ENCODE measurements around the gene GLS.
"Not testable (repeated sequence)": the region's sequence is repeated elsewhere in the genome, so short reads cannot be mapped to it uniquely, and the experiment has no call there.

GLS gene

DNA sequence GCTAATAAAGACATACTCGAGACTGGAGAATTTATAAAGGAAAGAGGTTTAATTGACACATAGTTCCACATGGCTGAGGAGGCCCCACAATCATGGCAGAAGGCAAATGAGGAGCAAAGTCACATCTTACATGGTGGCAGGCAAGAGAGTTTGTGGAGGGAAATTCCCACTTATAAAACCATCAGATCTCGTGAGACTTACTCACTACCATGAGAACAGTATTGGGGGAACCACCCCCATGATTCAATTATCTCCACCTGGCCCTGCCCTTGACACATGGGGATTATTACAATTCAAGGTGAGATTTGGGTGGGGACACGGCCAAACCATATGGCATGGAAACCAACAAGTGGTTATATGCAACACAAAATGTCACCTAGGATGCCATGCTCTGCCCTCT, 114.7 kb downstream of the GLS start:
- DNase-seq (ENCODE audit: low spot score), result not testable (repeated sequence)

GRCh38 chr2:190996338-190996946, 115.8 kb downstream of the GLS start:
- peak; percentile 68 for DNase-seq (ENCODE audit: low spot score)

DNA sequence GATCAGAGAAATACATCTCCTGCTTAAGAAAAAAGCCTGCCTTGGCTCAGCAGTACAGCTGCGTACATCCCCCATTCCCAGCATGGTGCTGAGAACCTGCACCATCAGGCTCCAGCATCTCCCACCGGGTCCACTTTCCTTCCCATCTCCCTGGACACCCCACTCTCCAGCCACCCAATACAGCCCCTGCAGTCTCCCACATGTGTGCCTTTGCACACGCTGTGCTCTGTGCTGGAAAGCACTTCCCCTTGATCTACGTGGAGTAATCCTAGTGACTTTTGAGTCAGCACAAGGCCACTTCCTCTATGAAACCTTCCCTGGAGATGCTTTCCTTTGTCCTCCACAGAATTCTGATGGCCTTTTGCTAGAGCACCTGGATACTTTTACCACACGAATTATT, 116.3 kb downstream of the GLS start:
- no peak for DNase-seq (ENCODE audit: low spot score)

DNA sequence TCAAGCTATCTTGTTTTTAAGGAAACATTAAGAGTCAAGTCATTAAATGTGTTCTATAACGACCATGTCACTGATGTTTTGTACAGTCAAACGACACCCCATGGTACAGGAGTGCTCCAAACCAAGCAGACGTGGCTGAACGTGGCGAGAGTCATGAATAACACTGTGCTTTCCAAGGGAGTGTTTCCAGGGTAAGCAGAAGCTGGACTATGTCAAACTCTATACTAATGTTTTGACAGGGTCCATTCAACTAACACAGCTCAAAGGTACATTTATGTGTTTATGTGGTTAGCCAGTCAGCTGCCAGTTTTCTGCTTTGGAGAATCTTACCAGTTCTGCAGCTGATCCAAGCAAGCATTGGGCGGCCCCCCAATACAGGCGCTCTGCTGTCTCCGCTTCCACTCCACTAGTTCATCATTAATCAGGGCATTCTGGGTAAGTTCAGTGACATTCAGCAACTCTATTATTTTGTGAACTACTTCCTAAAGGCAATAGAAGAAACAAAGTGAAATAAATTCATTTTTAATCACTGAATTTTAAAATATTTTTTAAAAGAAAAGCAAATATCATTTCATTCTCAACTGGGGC, 117.0 kb downstream of the GLS start:
- DNase-seq (ENCODE audit: low spot score), result no peak

- no peak for DNase-seq (ENCODE audit: low spot score)
Observed at GRCh38 chr2:190999058-190999457, 118.4 kb downstream of the GLS start.

GRCh38 chr2:190999949-191000665, 119.5 kb downstream of the GLS start:
- no peak for DNase-seq (ENCODE audit: low spot score)

- DNase-seq (ENCODE audit: low spot score), result no peak
Observed at GRCh38 chr2:191001032-191001431, 120.4 kb downstream of the GLS start.

DNA sequence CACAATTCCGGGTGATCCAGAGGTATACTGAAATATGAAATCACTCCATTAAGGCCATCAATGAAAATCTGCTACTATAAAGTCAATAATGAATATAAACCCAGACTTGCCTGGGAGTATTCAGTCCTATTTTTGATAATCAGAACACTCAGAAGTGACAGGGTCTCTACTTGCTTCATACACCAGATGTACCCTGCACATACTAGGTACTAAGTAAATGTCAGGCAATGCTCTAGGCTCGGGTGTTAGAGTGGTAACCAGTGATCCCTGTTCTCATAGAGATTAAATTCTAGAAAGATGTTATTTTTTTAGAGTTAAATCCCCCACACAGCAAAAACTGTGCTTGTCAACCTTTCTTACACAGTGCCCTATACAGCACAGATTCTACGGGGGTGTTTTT, 121.0 kb downstream of the GLS start:
- no peak for DNase-seq (ENCODE audit: low spot score)

GRCh38 chr2:191003405-191004309, 123.0 kb downstream of the GLS start:
- no peak for DNase-seq (ENCODE audit: low spot score)

GRCh38 chr2:191006297-191006696, 125.7 kb downstream of the GLS start:
- DNase-seq (ENCODE audit: low spot score), result no peak

GRCh38 chr2:191006997-191007783, 126.6 kb downstream of the GLS start:
- DNase-seq (ENCODE audit: low spot score), result no peak

DNA sequence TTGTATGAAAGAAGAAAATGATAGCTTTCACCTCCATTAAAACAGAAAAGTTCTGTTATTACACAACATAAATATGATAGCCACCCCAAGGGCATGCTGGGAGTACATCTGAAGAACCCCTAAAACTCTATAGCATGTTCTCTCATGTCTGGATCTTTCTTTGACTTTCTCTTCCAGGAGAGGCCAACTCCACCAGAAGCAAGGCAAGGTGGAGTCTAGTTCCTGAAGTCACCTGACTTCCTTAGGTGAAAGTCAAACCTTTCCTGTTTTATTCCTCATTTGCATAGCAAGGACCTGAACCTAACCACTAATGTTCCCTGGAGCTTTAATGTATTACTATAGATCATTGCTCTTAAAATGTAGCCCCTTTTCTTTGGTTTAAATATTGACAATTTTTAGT, 127.7 kb downstream of the GLS start:
- DNase-seq (ENCODE audit: low spot score), result no peak

- no peak for DNase-seq (ENCODE audit: low spot score)
Observed at GRCh38 chr2:191009541-191010374, 129.1 kb downstream of the GLS start.

DNA sequence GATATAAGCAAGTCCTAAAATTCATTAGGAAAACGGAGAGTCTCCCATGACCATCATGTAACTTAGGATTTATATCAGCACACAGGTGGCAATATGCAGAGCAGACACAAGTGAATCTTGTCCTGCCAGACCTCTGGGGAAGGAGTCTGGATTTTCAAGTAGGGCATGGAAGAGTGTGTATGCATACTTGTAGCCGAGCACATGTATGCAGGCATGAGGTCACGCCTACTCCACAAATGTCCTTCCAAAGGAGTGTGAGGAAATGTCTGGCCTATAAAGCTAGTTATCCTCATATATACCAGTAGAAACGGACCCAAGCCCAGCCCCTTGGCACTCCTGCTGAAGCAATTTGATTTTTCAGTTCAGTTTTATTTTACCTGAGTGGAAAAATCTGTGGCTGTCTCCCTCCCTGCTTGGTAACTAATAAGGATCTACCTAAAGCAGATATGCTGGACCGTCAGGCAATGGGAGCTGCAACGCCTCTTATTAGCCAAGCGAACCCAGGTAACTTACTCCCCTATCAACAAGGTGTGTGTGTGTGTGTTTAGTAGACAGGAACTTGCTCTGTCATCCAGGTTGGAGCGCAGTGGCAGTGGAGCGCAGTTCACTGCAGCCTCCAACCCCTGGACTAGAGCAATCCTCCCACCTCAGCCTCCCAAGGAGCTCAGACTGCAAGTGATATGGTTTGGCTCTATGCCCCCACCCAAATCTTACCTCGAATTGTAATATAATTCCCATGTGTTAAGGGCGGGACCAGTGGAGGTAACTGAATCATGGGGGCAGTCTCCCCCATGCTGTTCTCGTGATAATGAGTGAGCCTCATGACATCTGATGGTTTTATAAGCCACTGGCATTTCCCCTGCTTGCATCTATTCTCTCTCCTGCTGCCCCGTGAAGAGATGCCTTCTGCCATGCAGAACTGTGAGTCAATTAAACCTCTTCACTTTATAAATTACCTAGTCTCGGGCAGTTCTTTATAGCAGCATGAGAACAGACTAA, 130.6 kb downstream of the GLS start:
- no peak for DNase-seq (ENCODE audit: low spot score)

- DNase-seq (ENCODE audit: low spot score), result no peak
Observed at GRCh38 chr2:191012346-191012745, 131.7 kb downstream of the GLS start.

DNA sequence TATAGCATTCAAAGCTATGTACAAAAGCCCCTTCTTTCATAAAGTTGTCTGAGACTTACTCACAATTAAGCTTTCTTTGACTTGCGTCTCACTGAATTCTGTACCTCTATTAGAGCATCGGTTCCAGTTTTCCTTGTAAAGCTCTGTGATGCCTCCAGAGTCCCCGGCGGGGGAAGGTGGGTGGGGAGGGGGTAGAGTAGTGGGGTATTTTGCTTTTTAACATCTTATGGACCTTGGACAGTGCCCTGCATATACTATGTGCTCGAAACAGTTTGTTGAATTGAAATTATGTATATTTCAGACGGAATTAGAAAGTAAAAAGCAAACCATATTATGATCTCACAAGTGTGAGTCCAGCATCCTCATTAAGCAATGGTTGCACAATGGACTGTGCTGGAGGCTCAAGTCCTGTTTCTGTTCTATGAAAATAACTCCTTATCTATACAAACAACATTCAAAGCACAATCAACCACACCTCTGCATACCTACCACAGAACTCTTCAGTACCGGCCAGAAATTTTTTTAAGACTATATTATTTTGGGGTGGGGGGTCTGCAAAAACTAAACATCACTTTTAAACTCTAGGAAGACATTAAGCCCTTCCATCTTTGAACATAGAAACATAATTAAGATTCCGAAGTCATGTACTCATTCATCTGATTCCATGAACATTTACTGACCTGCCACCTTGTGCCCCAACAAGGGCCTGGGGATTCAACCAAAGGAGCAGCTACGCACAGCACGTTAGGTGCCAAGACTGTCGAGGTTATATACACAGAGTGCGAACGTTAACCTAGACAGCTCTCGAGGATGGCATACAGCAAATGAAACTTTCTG, 132.4 kb downstream of the GLS start:
- DNase-seq (ENCODE audit: low spot score), result peak; percentile 38

GRCh38 chr2:191013682-191013931, 133.0 kb downstream of the GLS start:
- no peak for DNase-seq (ENCODE audit: low spot score)

- peak; percentile 94 for DNase-seq (ENCODE audit: low spot score)
Observed at GRCh38 chr2:191013932-191014652, 133.5 kb downstream of the GLS start, which contains the start of gene STAT1. STAT1 (minus strand) TSS chr2:191014171; CDS start chr2:191010003, 4,168 bp downstream.
